Stimulated activated CD8-positive, alpha-beta memory T cell treated with anti-CD3 and anti-CD28 coated beads, Interleukin-15, amount 100 ng/mL, for 1 hour (primary cell): ENCODE results near the gene ADGRL3.

ENCODE experiments used
- DNase-seq: peaks from one replicate; pipeline ENCODE4 v3.0.0-alpha.2; 2020; ENCODE audit warnings: low read depth

Gene ADGRL3

GRCh38 chr4:61997831-61998230 is 797.7 kb downstream of the ADGRL3 start:
- no peak for DNase-seq

GRCh38 chr4:62003695-62004094 is 803.6 kb downstream of the ADGRL3 start:
- DNase-seq, result no peak

GRCh38 chr4:62004881-62005280 is 804.8 kb downstream of the ADGRL3 start:
- no peak for DNase-seq

GRCh38 chr4:62006108-62006507 is 806.0 kb downstream of the ADGRL3 start:
- DNase-seq, result no peak

GRCh38 chr4:62015043-62015739 is 815.1 kb downstream of the ADGRL3 start:
- no peak for DNase-seq

- DNase-seq, result no peak
These were observed 818.4 kb downstream of the ADGRL3 start for GRCh38 chr4:62018537-62018936.

GRCh38 chr4:62023633-62024032 is 823.5 kb downstream of the ADGRL3 start:
- DNase-seq, result no peak

GRCh38 chr4:62028745-62029144 is 828.6 kb downstream of the ADGRL3 start:
- DNase-seq, result no peak

- DNase-seq, result no peak
These were observed 830.8 kb downstream of the ADGRL3 start for GRCh38 chr4:62030958-62031357.

GRCh38 chr4:62037571-62037970 is 837.4 kb downstream of the ADGRL3 start:
- no peak for DNase-seq

- DNase-seq, result no peak
These were observed 851.2 kb downstream of the ADGRL3 start for GRCh38 chr4:62051332-62051731.

- no peak for DNase-seq
These were observed 853.8 kb downstream of the ADGRL3 start for GRCh38 chr4:62053974-62054373.

- no peak for DNase-seq
These were observed 856.9 kb downstream of the ADGRL3 start for GRCh38 chr4:62057031-62057430.

GRCh38 chr4:62058571-62058970 is 858.4 kb downstream of the ADGRL3 start:
- DNase-seq, result no peak

GRCh38 chr4:62070291-62070852 is 870.2 kb downstream of the ADGRL3 start:
- DNase-seq, result no peak

- no peak for DNase-seq
These were observed 875.0 kb downstream of the ADGRL3 start for GRCh38 chr4:62075089-62075488.

- no peak for DNase-seq
These were observed 875.4 kb downstream of the ADGRL3 start for GRCh38 chr4:62075521-62075920.

GRCh38 chr4:62077406-62077805 is 877.3 kb downstream of the ADGRL3 start:
- DNase-seq, result no peak

- DNase-seq, result no peak
These were observed 880.3 kb downstream of the ADGRL3 start for GRCh38 chr4:62080431-62080830.

- DNase-seq, result no peak
These were observed 887.6 kb downstream of the ADGRL3 start for GRCh38 chr4:62087706-62088105.

- DNase-seq, result no peak
These were observed 893.6 kb downstream of the ADGRL3 start for GRCh38 chr4:62093735-62094134.

- DNase-seq, result no peak
These were observed 896.8 kb downstream of the ADGRL3 start for GRCh38 chr4:62096881-62097280.

- no peak for DNase-seq
These were observed 915.1 kb downstream of the ADGRL3 start for GRCh38 chr4:62115216-62115615.

GRCh38 chr4:62117886-62118285 is 917.8 kb downstream of the ADGRL3 start:
- no peak for DNase-seq
